WTC11 (cell line): ENCODE data around the gene AXL. TPM values are rescaled to one million over a fixed set of nuclear protein-coding genes. Genes with fewer than 3 reads are reported as not detected.

Source experiments
- ATAC-seq: fragments of 200-7000 bp; cut with Tn5 transposase; 2 replicates; pipeline ENCODE4 v1.10.0; 2021; ENCODE audit warnings: mild to moderate bottlenecking, moderate library complexity
- CTCF ChIA-PET: fragments of 300-600 bp; sonication (Branson Sonifier 250); formaldehyde crosslinking; loops from one replicate; lab custom pipeline; 2021; ENCODE audit warnings: antibody characterized with exemption; lab: Charles Lee
- POLR2A ChIA-PET: fragments of 350-600 bp; sonication (Branson Sonifier 250); formaldehyde crosslinking; loops from one replicate; lab custom pipeline; 2021; ENCODE audit warnings: antibody characterized with exemption; lab: Charles Lee
- DNase-seq: peaks from one replicate; pipeline ENCODE4 v3.0.0; 2021; ENCODE audit warnings: low spot score
- H3K27ac Mint-ChIP-seq: 2 replicates; pipeline ENCODE4 v1.8.0; 2021; ENCODE audit warnings: mixed read lengths
- H3K27me3 Mint-ChIP-seq: 2 replicates; pipeline ENCODE4 v1.8.0; 2021; ENCODE audit warnings: low read depth, mild to moderate bottlenecking, moderate library complexity, mixed read lengths
- H3K36me3 Mint-ChIP-seq: 2 replicates; pipeline ENCODE4 v1.8.0; 2021; ENCODE audit warnings: mixed read lengths
- H3K4me1 Mint-ChIP-seq: 2 replicates; pipeline ENCODE4 v1.8.0; 2022; ENCODE audit warnings: mixed read lengths
- H3K4me3 Mint-ChIP-seq: 2 replicates; pipeline ENCODE4 v1.8.0; 2021; ENCODE audit warnings: mild to moderate bottlenecking, moderate library complexity, mixed read lengths
- H3K9me3 Mint-ChIP-seq: 2 replicates; pipeline ENCODE4 v1.8.0; 2021; ENCODE audit warnings: mixed read lengths
- CDX4 ChIP-seq: fragments of 250-450 bp; sonication (Bioruptor Pico); IDR thresholded peaks from 2 replicates; pipeline ENCODE4 v1.9.0; 2021; ENCODE audit warnings: moderate library complexity, mild to moderate bottlenecking, inconsistent platforms, borderline replicate concordance
- CREM ChIP-seq: sonication (generic); formaldehyde crosslinking; IDR thresholded peaks from 2 replicates; pipeline ENCODE4 v1.8.1; 2022; ENCODE audit warnings: mild to moderate bottlenecking, missing genetic modification reagents, moderate library complexity
- ESRRA ChIP-seq: sonication (generic); formaldehyde crosslinking; IDR thresholded peaks from 2 replicates; pipeline ENCODE4 v1.8.1; 2022; ENCODE audit warnings: mild to moderate bottlenecking, missing genetic modification reagents, borderline replicate concordance
- ETV6 ChIP-seq: sonication (generic); formaldehyde crosslinking; IDR thresholded peaks from 2 replicates; pipeline ENCODE4 v1.8.1; 2022; ENCODE audit warnings: mild to moderate bottlenecking, missing genetic modification reagents
- FOXK1 ChIP-seq: sonication (generic); formaldehyde crosslinking; IDR thresholded peaks from 2 replicates; pipeline ENCODE4 v1.8.0; 2022; ENCODE audit warnings: mild to moderate bottlenecking, moderate library complexity, missing genetic modification reagents
- GABPB1 ChIP-seq: sonication (generic); formaldehyde crosslinking; IDR thresholded peaks from 2 replicates; pipeline ENCODE4 v1.8.1; 2023; ENCODE audit warnings: mild to moderate bottlenecking, missing genetic modification reagents
- GRHL2 ChIP-seq: fragments of 250-450 bp; sonication (Bioruptor Pico); IDR thresholded peaks from 2 replicates; pipeline ENCODE4 v1.8.0; 2022; ENCODE audit warnings: mild to moderate bottlenecking, moderate library complexity; ENCODE audit not compliant: insufficient replicate concordance, severe bottlenecking
- GTF2I ChIP-seq: fragments of 250-450 bp; sonication (Bioruptor Pico); conservative IDR thresholded peaks from 2 replicates; pipeline ENCODE4 v1.4.0; 2021; ENCODE audit warnings: mild to moderate bottlenecking
- MXD4 ChIP-seq: fragments of 250-450 bp; sonication (Bioruptor Pico); IDR thresholded peaks from 2 replicates; pipeline ENCODE4 v1.8.0; 2021; ENCODE audit warnings: mild to moderate bottlenecking, moderate library complexity, borderline replicate concordance
- NFATC4 ChIP-seq: fragments of 250-450 bp; sonication (Bioruptor Pico); IDR thresholded peaks from 2 replicates; pipeline ENCODE4 v1.9.0; 2021; ENCODE audit warnings: mild to moderate bottlenecking
- NFE2L1 ChIP-seq: sonication (generic); formaldehyde crosslinking; IDR thresholded peaks from 2 replicates; pipeline ENCODE4 v1.8.1; 2023; ENCODE audit warnings: missing genetic modification reagents
- NR3C1 ChIP-seq: sonication (generic); formaldehyde crosslinking; conservative IDR thresholded peaks from 2 replicates; pipeline ENCODE4 v1.8.1; 2023; ENCODE audit warnings: low read depth, mild to moderate bottlenecking, missing genetic modification reagents
- OVOL2 ChIP-seq: fragments of 250-450 bp; sonication (Bioruptor Pico); IDR thresholded peaks from 2 replicates; pipeline ENCODE4 v1.9.0; 2021; ENCODE audit warnings: mild to moderate bottlenecking, borderline replicate concordance
- PRRX2 ChIP-seq: fragments of 250-450 bp; sonication (Bioruptor Pico); IDR thresholded peaks from 2 replicates; pipeline ENCODE4 v1.8.0; 2021; ENCODE audit warnings: mild to moderate bottlenecking
- RELA ChIP-seq: sonication (generic); formaldehyde crosslinking; IDR thresholded peaks from 2 replicates; pipeline ENCODE4 v1.8.1; 2022; ENCODE audit warnings: missing genetic modification reagents, mild to moderate bottlenecking, borderline replicate concordance
- TCF7 ChIP-seq: sonication (generic); formaldehyde crosslinking; IDR thresholded peaks from 2 replicates; pipeline ENCODE4 v1.8.0; 2022; ENCODE audit warnings: mild to moderate bottlenecking, low read depth, missing genetic modification reagents, moderate library complexity
- TP53 ChIP-seq: sonication (generic); formaldehyde crosslinking; IDR thresholded peaks from 2 replicates; pipeline ENCODE4 v1.8.1; 2023; ENCODE audit warnings: mild to moderate bottlenecking, missing genetic modification reagents
- USF2 ChIP-seq: sonication (generic); formaldehyde crosslinking; IDR thresholded peaks from 2 replicates; pipeline ENCODE4 v1.8.1; 2023; ENCODE audit warnings: mild to moderate bottlenecking, missing genetic modification reagents, moderate library complexity
- ZNF138 ChIP-seq: sonication (generic); formaldehyde crosslinking; conservative IDR thresholded peaks from 2 replicates; pipeline ENCODE4 v1.8.1; 2022; ENCODE audit warnings: mild to moderate bottlenecking, moderate library complexity, missing genetic modification reagents
- ZNF671 ChIP-seq: fragments of 250-450 bp; sonication (Bioruptor Pico); IDR thresholded peaks from 2 replicates; pipeline ENCODE4 v1.8.0; 2021; ENCODE audit warnings: mild to moderate bottlenecking
- ZSCAN18 ChIP-seq: fragments of 250-450 bp; sonication (Bioruptor Pico); IDR thresholded peaks from 2 replicates; pipeline ENCODE4 v2.1.2; 2022; ENCODE audit warnings: mild to moderate bottlenecking, moderate library complexity
- total RNA-seq: library from RNA; stranded (reverse); gene quantifications from 3 replicates; pipeline ENCODE4 v1.2.3, GENCODE V29; 2021
- TF ChIP-seq, protein P1 (sequence below): sonication (generic); formaldehyde crosslinking; IDR thresholded peaks from 2 replicates; pipeline ENCODE4 v1.8.0; 2022; ENCODE audit warnings: missing genetic modification reagents
- TF ChIP-seq, protein P2 (sequence below): sonication (generic); formaldehyde crosslinking; IDR thresholded peaks from 2 replicates; pipeline ENCODE4 v1.8.1; 2022; ENCODE audit warnings: missing genetic modification reagents, borderline replicate concordance

Gene AXL
- total RNA-seq, 1 experiment from 2014 or later, result 25.0 TPM

GRCh38 chr19:41253660-41254059, 34.6 kb downstream of the AXL start:
- ChIA-PET POLR2A (no interaction called here), CTCF (interaction anchor here (1.1 kb wide), 1 partner anchor 279 kb away, joined by 3 read pairs; no protein-coding TSS in a partner anchor)
- no peak overlapping the region for H3K27ac Mint-ChIP-seq
- DNase-seq (no peak), ATAC-seq (no peak)
- no peak overlapping the region for H3K4me3 Mint-ChIP-seq
- H3K9me3 Mint-ChIP-seq, result peaks cover 2% of the 10 kb centered on the region; the same call in 1 of the 2 replicates
- H3K36me3 Mint-ChIP-seq, result peaks cover 32% of the 10 kb centered on the region
- H3K4me1 Mint-ChIP-seq, result no peaks in the 10 kb centered on the region
- H3K27me3 Mint-ChIP-seq, result no peaks in the 10 kb centered on the region
- no peak for TF ChIP-seq NR3C1 (CRISPR knock-in tag)
- TF ChIP-seq NFE2L1 (CRISPR knock-in tag), result no peak
- TF ChIP-seq GABPB1, result no peak
- TF ChIP-seq, protein P1, sequence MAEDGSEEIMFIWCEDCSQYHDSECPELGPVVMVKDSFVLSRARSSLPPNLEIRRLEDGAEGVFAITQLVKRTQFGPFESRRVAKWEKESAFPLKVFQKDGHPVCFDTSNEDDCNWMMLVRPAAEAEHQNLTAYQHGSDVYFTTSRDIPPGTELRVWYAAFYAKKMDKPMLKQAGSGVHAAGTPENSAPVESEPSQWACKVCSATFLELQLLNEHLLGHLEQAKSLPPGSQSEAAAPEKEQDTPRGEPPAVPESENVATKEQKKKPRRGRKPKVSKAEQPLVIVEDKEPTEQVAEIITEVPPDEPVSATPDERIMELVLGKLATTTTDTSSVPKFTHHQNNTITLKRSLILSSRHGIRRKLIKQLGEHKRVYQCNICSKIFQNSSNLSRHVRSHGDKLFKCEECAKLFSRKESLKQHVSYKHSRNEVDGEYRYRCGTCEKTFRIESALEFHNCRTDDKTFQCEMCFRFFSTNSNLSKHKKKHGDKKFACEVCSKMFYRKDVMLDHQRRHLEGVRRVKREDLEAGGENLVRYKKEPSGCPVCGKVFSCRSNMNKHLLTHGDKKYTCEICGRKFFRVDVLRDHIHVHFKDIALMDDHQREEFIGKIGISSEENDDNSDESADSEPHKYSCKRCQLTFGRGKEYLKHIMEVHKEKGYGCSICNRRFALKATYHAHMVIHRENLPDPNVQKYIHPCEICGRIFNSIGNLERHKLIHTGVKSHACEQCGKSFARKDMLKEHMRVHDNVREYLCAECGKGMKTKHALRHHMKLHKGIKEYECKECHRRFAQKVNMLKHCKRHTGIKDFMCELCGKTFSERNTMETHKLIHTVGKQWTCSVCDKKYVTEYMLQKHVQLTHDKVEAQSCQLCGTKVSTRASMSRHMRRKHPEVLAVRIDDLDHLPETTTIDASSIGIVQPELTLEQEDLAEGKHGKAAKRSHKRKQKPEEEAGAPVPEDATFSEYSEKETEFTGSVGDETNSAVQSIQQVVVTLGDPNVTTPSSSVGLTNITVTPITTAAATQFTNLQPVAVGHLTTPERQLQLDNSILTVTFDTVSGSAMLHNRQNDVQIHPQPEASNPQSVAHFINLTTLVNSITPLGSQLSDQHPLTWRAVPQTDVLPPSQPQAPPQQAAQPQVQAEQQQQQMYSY (CRISPR knock-in tag), result no peak
- no peak for TF ChIP-seq ZNF138 (CRISPR knock-in tag)
- no peak for TF ChIP-seq ZNF671
- TF ChIP-seq ZSCAN18, result no peak
- no peak for TF ChIP-seq OVOL2 (CRISPR knock-in tag)
- no peak for TF ChIP-seq MXD4
- TF ChIP-seq ESRRA (CRISPR knock-in tag), result no peak
- TF ChIP-seq FOXK1 (CRISPR knock-in tag), result no peak

GRCh38 chr19:41255171-41255570, 36.1 kb downstream of the AXL start:
- no peak overlapping the region for H3K27ac Mint-ChIP-seq
- TF ChIP-seq GTF2I (no peak), ETV6 (no peak), TP53 (CRISPR knock-in tag) (no peak), OVOL2 (CRISPR knock-in tag) (no peak), TCF7 (no peak), PRRX2 (CRISPR knock-in tag) (no peak), NFE2L1 (CRISPR knock-in tag) (no peak), GABPB1 (no peak), USF2 (no peak), GRHL2 (CRISPR knock-in tag) (no peak), CREM (CRISPR knock-in tag) (no peak), RELA (no peak), MXD4 (no peak), NFATC4 (CRISPR knock-in tag) (no peak), CDX4 (no peak), NR3C1 (CRISPR knock-in tag) (no peak)
- TF ChIP-seq, protein P2, sequence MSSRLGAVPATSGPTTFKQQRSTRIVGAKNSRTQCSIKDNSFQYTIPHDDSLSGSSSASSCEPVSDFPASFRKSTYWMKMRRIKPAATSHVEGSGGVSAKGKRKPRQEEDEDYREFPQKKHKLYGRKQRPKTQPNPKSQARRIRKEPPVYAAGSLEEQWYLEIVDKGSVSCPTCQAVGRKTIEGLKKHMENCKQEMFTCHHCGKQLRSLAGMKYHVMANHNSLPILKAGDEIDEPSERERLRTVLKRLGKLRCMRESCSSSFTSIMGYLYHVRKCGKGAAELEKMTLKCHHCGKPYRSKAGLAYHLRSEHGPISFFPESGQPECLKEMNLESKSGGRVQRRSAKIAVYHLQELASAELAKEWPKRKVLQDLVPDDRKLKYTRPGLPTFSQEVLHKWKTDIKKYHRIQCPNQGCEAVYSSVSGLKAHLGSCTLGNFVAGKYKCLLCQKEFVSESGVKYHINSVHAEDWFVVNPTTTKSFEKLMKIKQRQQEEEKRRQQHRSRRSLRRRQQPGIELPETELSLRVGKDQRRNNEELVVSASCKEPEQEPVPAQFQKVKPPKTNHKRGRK (CRISPR knock-in tag), result no peak
- TF ChIP-seq, all 79 proteins: peak for 0
- POLR2A ChIA-PET, result interaction anchor here (0.7 kb wide), 1 partner anchor 22 kb away, joined by 3 read pairs; no protein-coding TSS in a partner anchor
- DNase-seq (no peak), ATAC-seq (no peak)
- H3K4me1 Mint-ChIP-seq, result no peaks in the 10 kb centered on the region
- peaks cover 37% of the 10 kb centered on the region for H3K36me3 Mint-ChIP-seq
- no peaks in the 10 kb centered on the region for H3K27me3 Mint-ChIP-seq
- no peaks in the 10 kb centered on the region for H3K9me3 Mint-ChIP-seq
- H3K4me3 Mint-ChIP-seq, result no peak overlapping the region
- CTCF ChIA-PET, result no interaction called here
